K562 (cell line): ENCODE data around the gene SH2D3A. TPM values are rescaled to one million over a fixed set of nuclear protein-coding genes. Genes with fewer than 3 reads are reported as not detected.

Experiments
- ARHGAP35 ChIP-seq: fragments of 450-650 bp; IDR thresholded peaks from 2 replicates; pipeline ENCODE4 v1.6.1; 2018; ENCODE audit not compliant: partially characterized antibody
- ETV1 ChIP-seq: fragments of 450-650 bp; conservative IDR thresholded peaks from 2 replicates; pipeline ENCODE4 v1.6.1; 2016; ENCODE audit warnings: missing genetic modification characterization, control low read depth, low read depth, missing compliant biosample characterization
- FIP1L1 ChIP-seq: fragments of 200-400 bp; formaldehyde crosslinking; IDR thresholded peaks from 2 replicates; pipeline ENCODE4 v1.6.1; 2018; ENCODE audit warnings: mild to moderate bottlenecking, low read depth, low read length; ENCODE audit not compliant: poor library complexity, severe bottlenecking
- FOXP1 ChIP-seq: sonication (generic); formaldehyde crosslinking; IDR thresholded peaks from 2 replicates; pipeline ENCODE4 v1.8.0; 2022; ENCODE audit warnings: mild to moderate bottlenecking, missing genetic modification reagents
- HDAC6 ChIP-seq: IDR thresholded peaks from 2 replicates; pipeline ENCODE4 v1.6.1; 2012; ENCODE audit warnings: low read depth, mild to moderate bottlenecking, control low read depth, inconsistent platforms, low read length, moderate library complexity
- MAFK ChIP-seq: IDR thresholded peaks from 2 replicates; pipeline ENCODE4 v1.6.1; 2011; ENCODE audit warnings: low read length, improper control_type of control experiment
- MTA1 ChIP-seq: fragments of 450-650 bp; IDR thresholded peaks from 2 replicates; pipeline ENCODE4 v1.6.1; 2017; ENCODE audit warnings: borderline replicate concordance
- NCOR1 ChIP-seq: fragments of 450-650 bp; IDR thresholded peaks from 2 replicates; pipeline ENCODE4 v1.6.1; 2016; ENCODE audit warnings: mild to moderate bottlenecking, moderate library complexity
- PHF20 ChIP-seq: fragments of 450-650 bp; IDR thresholded peaks from 2 replicates; pipeline ENCODE4 v1.6.1; 2018; ENCODE audit not compliant: partially characterized antibody
- SIN3A ChIP-seq, 2 experiments: fragments of 150-350 bp in 1 of 2; IDR thresholded peaks; 2 replicates each; pipeline ENCODE4 v1.6.1; 2011 to 2016; ENCODE audit warnings: borderline replicate concordance in 2 of 2, low read depth in 2 of 2, low read length in 2 of 2, mild to moderate bottlenecking in 2 of 2, moderate library complexity in 2 of 2; ENCODE audit not compliant: control insufficient read depth in 1 of 2
- SNIP1 ChIP-seq: fragments of 450-650 bp; IDR thresholded peaks from 2 replicates; pipeline ENCODE4 v1.7.1; 2017; ENCODE audit warnings: low read depth, mild to moderate bottlenecking
- XRCC3 ChIP-seq: fragments of 450-650 bp; IDR thresholded peaks from 2 replicates; pipeline ENCODE4 v1.6.1; 2017; ENCODE audit warnings: mild to moderate bottlenecking, moderate library complexity
- ZFP30 ChIP-seq: fragments of 250-450 bp; sonication (Bioruptor Pico); IDR thresholded peaks from 2 replicates; pipeline ENCODE4 v1.8.0; 2022; ENCODE audit warnings: moderate library complexity, mild to moderate bottlenecking, inconsistent platforms, borderline replicate concordance
- ZNF507 ChIP-seq: conservative IDR thresholded peaks from 2 replicates; pipeline ENCODE4 v1.6.1; 2017; ENCODE audit warnings: missing genetic modification characterization, missing compliant biosample characterization
- ZNF696 ChIP-seq: fragments of 250-450 bp; sonication (Bioruptor Pico); conservative IDR thresholded peaks from 2 replicates; pipeline ENCODE4 v1.4.0; 2020; ENCODE audit warnings: mild to moderate bottlenecking, moderate library complexity
- ZZZ3 ChIP-seq: fragments of 450-650 bp; IDR thresholded peaks from 2 replicates; pipeline ENCODE4 v1.6.1; 2016; ENCODE audit warnings: antibody characterized with exemption, mild to moderate bottlenecking, moderate library complexity
- polyA plus RNA-seq, 8 experiments: library from polyadenylated mRNA; depleted of rRNA in 4 of 8; stranded (reverse) in 5 of 8; unstranded in 3 of 8; fragments of >200 nt; fragmentation: Nextera tagmentation in 2 of 8; fragmentation: Illumina TruSeq in 1 of 8; extraction: Ambion mirVana in 2 of 8; extraction: Trizol in 1 of 8; gene quantifications; 2 replicates each; pipeline versions ENCODE4 v1.2.1 to v1.2.3, GENCODE V29; 2011 to 2014; ENCODE audit warnings: inconsistent platforms in 1 of 8, missing spikeins in 1 of 8
- total RNA-seq, 7 experiments: library from RNA; depleted of rRNA in 6 of 7; stranded (reverse); fragments of >200 nt in 6 of 7; fragmentation: Illumina TruSeq in 2 of 7; extraction: Trizol in 2 of 7; gene quantifications; 2 replicates each; pipeline versions ENCODE4 v1.2.1 to v1.2.3, GENCODE V29; 2011 to 2021; ENCODE audit warnings: low replicate concordance in 1 of 7
- TF ChIP-seq, protein P1 (sequence below), 2 experiments: fragments of 450-650 bp in 1 of 2; IDR thresholded peaks; 2 replicates each; pipeline ENCODE4 v1.6.1; 2011 to 2017; ENCODE audit warnings: low read depth in 2 of 2, antibody characterized with exemption in 1 of 2, borderline replicate concordance in 1 of 2, low read length in 1 of 2, mild to moderate bottlenecking in 1 of 2, mixed read lengths in 1 of 2; ENCODE audit not compliant: control insufficient read depth in 1 of 2
- TF ChIP-seq, protein P2 (sequence below): fragments of 250-450 bp; sonication (Bioruptor Pico); IDR thresholded peaks from 2 replicates; pipeline ENCODE4 v1.8.0; 2022; ENCODE audit warnings: inconsistent platforms, mild to moderate bottlenecking, moderate library complexity, borderline replicate concordance
- TF ChIP-seq, protein P3 (sequence below): fragments of 450-650 bp; IDR thresholded peaks from 2 replicates; pipeline ENCODE4 v1.6.1; 2016; ENCODE audit warnings: missing biosample characterization, missing genetic modification characterization
- TF ChIP-seq, protein P4 (sequence below): fragments of 250-450 bp; sonication (Bioruptor Pico); IDR thresholded peaks from 2 replicates; pipeline ENCODE4 v1.8.0; 2021; ENCODE audit warnings: borderline replicate concordance, mild to moderate bottlenecking, moderate library complexity; ENCODE audit not compliant: poor library complexity, severe bottlenecking

SH2D3A gene
- total and polyA plus RNA-seq, 9 of the 15 experiments (the other 6 are each of a cell fraction or from before 2014, with no cell fraction given), result 0.75 to 26.3 (median 8.9) TPM

DNA sequence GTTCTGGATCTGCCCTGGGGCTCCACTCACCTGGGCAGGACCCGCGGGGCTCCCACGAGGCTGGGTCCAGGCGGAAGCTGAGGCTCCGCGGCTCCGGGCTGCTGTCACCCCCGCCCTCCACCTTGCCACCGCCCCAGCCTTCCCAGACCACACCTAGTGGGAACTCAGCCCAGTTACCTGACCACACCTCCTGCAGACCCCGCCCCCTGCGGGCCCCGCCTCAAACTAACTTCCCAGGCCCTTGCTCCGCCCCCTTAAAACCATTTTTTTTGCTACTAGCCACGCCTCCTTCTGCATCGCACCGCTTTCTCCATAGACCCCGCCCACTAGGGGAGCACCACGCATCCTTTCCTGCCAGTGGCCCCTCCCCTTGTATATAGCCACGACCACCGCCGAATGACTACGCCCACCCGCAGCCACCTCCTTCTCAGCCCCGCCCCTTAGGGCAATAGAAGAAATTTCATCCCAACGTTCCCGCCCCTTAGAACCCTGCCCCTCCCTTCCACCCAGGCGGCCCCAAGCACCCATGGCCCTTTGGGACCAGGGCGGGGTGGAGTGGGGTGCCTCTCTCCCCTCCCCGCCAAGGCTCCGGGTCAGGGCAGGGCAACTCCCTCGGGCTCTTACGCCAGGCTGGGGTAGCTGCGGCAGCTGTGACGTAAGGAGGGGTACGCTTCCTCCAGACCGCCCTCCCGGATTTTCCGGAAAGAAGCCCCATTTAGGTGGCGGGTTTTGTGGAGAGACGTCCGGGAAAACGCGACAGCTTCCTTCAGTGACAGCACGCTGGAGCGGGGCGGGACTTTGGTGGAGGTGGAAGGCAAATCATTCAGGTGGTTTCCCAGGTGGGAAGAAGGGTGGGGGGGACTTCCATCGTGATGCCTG is at the start of gene SH2D3A (continued):
- TF ChIP-seq, protein P1, sequence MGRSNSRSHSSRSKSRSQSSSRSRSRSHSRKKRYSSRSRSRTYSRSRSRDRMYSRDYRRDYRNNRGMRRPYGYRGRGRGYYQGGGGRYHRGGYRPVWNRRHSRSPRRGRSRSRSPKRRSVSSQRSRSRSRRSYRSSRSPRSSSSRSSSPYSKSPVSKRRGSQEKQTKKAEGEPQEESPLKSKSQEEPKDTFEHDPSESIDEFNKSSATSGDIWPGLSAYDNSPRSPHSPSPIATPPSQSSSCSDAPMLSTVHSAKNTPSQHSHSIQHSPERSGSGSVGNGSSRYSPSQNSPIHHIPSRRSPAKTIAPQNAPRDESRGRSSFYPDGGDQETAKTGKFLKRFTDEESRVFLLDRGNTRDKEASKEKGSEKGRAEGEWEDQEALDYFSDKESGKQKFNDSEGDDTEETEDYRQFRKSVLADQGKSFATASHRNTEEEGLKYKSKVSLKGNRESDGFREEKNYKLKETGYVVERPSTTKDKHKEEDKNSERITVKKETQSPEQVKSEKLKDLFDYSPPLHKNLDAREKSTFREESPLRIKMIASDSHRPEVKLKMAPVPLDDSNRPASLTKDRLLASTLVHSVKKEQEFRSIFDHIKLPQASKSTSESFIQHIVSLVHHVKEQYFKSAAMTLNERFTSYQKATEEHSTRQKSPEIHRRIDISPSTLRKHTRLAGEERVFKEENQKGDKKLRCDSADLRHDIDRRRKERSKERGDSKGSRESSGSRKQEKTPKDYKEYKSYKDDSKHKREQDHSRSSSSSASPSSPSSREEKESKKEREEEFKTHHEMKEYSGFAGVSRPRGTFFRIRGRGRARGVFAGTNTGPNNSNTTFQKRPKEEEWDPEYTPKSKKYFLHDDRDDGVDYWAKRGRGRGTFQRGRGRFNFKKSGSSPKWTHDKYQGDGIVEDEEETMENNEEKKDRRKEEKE (IDR thresholded peaks at IDR 0.05; ENCODE audit: borderline replicate concordance in 1 of 2, control insufficient read depth in 1 of 2, low read depth in 2 of 2, low read length in 1 of 2), result no peak
- TF ChIP-seq SIN3A (IDR thresholded peaks at IDR 0.05; ENCODE audit: borderline replicate concordance in 2 of 2, control insufficient read depth in 1 of 2, low read depth in 2 of 2, low read length in 2 of 2), result peak in 1 of 2 experiments; percentile 46; a peak in 1 of 4 replicates
- no peak for TF ChIP-seq FOXP1
- no peak for TF ChIP-seq PHF20
- TF ChIP-seq FIP1L1, result no peak
- TF ChIP-seq ARHGAP35, result no peak
- no peak for TF ChIP-seq ZNF507
- TF ChIP-seq, protein P2, sequence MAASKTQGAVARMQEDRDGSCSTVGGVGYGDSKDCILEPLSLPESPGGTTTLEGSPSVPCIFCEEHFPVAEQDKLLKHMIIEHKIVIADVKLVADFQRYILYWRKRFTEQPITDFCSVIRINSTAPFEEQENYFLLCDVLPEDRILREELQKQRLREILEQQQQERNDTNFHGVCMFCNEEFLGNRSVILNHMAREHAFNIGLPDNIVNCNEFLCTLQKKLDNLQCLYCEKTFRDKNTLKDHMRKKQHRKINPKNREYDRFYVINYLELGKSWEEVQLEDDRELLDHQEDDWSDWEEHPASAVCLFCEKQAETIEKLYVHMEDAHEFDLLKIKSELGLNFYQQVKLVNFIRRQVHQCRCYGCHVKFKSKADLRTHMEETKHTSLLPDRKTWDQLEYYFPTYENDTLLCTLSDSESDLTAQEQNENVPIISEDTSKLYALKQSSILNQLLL (CRISPR knock-in tag), result no peak
- TF ChIP-seq, protein P3, sequence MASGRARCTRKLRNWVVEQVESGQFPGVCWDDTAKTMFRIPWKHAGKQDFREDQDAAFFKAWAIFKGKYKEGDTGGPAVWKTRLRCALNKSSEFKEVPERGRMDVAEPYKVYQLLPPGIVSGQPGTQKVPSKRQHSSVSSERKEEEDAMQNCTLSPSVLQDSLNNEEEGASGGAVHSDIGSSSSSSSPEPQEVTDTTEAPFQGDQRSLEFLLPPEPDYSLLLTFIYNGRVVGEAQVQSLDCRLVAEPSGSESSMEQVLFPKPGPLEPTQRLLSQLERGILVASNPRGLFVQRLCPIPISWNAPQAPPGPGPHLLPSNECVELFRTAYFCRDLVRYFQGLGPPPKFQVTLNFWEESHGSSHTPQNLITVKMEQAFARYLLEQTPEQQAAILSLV (tag), result no peak
- no peak for TF ChIP-seq MTA1
- TF ChIP-seq ZFP30, result no peak
- TF ChIP-seq NCOR1, result no peak
- TF ChIP-seq ZZZ3, result no peak
- TF ChIP-seq MAFK, result no peak
- no peak for TF ChIP-seq ETV1 (tag)
- TF ChIP-seq SNIP1, result no peak
- TF ChIP-seq, protein P4, sequence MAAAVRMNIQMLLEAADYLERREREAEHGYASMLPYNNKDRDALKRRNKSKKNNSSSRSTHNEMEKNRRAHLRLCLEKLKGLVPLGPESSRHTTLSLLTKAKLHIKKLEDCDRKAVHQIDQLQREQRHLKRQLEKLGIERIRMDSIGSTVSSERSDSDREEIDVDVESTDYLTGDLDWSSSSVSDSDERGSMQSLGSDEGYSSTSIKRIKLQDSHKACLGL (CRISPR knock-in tag), result no peak
- no peak for TF ChIP-seq ZNF696
- TF ChIP-seq XRCC3, result no peak
- no peak for TF ChIP-seq HDAC6
